AG04450 (cell line): ENCODE measurements around the gene RASL10B. TPM values are rescaled to one million over a fixed set of nuclear protein-coding genes. Genes with fewer than 3 reads are reported as not detected.

ENCODE experiments used
- CTCF ChIA-PET: fragments of 300-600, 350-600 bp; formaldehyde crosslinking; extraction: SDS; loops from one replicate; lab custom pipeline; 2022; ENCODE audit warnings: antibody characterized with exemption, inconsistent platforms; lab: Charles Lee
- POLR2A ChIA-PET: fragments of 350-600 bp; formaldehyde crosslinking; extraction: SDS; loops from one replicate; lab custom pipeline; 2021; ENCODE audit warnings: antibody characterized with exemption, inconsistent platforms; lab: Yijun Ruan, JAX
- DNase-seq: peaks from one replicate; pipeline ENCODE4 v3.0.0-alpha.2; 2011; ENCODE audit warnings: low read depth, low spot score
- H3K27ac ChIP-seq: one replicate; pipeline ENCODE4 v1.5.1; 2012; ENCODE audit warnings: low read depth, low read length, control low read depth
- H3K27me3 ChIP-seq: one replicate; pipeline ENCODE4 v1.6.0; 2012; ENCODE audit warnings: low read length; ENCODE audit not compliant: control insufficient read depth, insufficient read depth
- H3K4me3 ChIP-seq: 2 replicates; pipeline ENCODE4 v1.5.1; 2011; ENCODE audit warnings: mild to moderate bottlenecking, low read depth, low read length, control low read depth
- H3K9me3 ChIP-seq: 2 replicates; pipeline ENCODE4 v1.5.1; 2012; ENCODE audit warnings: low read length; ENCODE audit not compliant: control insufficient read depth, insufficient read depth
- CTCF ChIP-seq: IDR thresholded peaks from 2 replicates; pipeline ENCODE4 v1.5.1; 2011; ENCODE audit warnings: low read depth, low read length, control low read depth, inconsistent platforms
- polyA plus RNA-seq: library from polyadenylated mRNA; depleted of rRNA; stranded (reverse); fragments of >200 nt; gene quantifications from 2 replicates; pipeline ENCODE4 v1.2.3, GENCODE V29; 2011

The RASL10B gene
- polyA plus RNA-seq, 1 experiment = 3.3 TPM

GRCh38 chr17:35752945-35753764, 21.7 kb downstream of the RASL10B start, which contains the start of gene GAS2L2:
GAS2L2 (minus strand) TSS chr17:35753239; CDS start chr17:35752850, 389 bp downstream.
- ChIA-PET POLR2A (no interaction called here), CTCF (interaction anchor here (1.0 to 1.9 kb wide), 2 partner anchors 10 to 140 kb away, joined by 4 to 5 read pairs; no protein-coding TSS in a partner anchor)
- no peak for DNase-seq

GRCh38 chr17:35757243-35757642, 25.8 kb downstream of the RASL10B start:
- DNase-seq = no peak
- Histone ChIP-seq H3K27me3 (peaks cover 30% of the 10 kb centered on the region), H3K4me3 (no peak overlapping the region), H3K9me3 (no peaks in the 10 kb centered on the region), H3K27ac (no peak overlapping the region)
- ChIA-PET POLR2A (no interaction called here), CTCF (interaction anchor here (1.4 to 3.3 kb wide), 4 partner anchors 9 to 144 kb away, joined by 4 to 17 read pairs (median 9); partner anchors contain the start of gene TAF15)
- TF ChIP-seq CTCF = no peak

More at GRCh38 chr17:35752945-35753764, 21.7 kb downstream of the RASL10B start, which contains the start of gene GAS2L2:
- no peak for TF ChIP-seq CTCF
- H3K27me3 ChIP-seq = peaks cover 40% of the 10 kb centered on the region
- H3K9me3 ChIP-seq = no peaks in the 10 kb centered on the region; the same call in 1 of the 2 replicates
- no peak within 1 kb of the TSS for H3K27ac ChIP-seq
- no peak within 1 kb of the TSS for H3K4me3 ChIP-seq

- Histone ChIP-seq H3K4me3 (no peak within 1 kb of the TSS), H3K27me3 (peaks cover 33% of the 10 kb centered on the region), H3K27ac (no peak within 1 kb of the TSS), H3K9me3 (no peaks in the 10 kb centered on the region)
- no peak for DNase-seq
- POLR2A ChIA-PET = no interaction called here
- CTCF ChIA-PET = interaction anchor here (0.9 to 13.6 kb wide), 4 partner anchors 10 to 209 kb away, joined by 3 to 478 read pairs (median 6); partner anchors contain the start of gene TAF15
- no peak for TF ChIP-seq CTCF
Observed at GRCh38 chr17:35760587-35760986, 29.1 kb downstream of the RASL10B start, which contains the start of gene C17orf50. C17orf50 (plus strand) TSS chr17:35760887; CDS start chr17:35760942, 55 bp downstream.

GRCh38 chr17:35761601-35762000, 30.2 kb downstream of the RASL10B start:
- no peak for TF ChIP-seq CTCF
- ChIA-PET POLR2A (no interaction called here), CTCF (interaction anchor here (0.7 to 13.6 kb wide), 5 partner anchors 14 to 773 kb away, joined by 3 to 478 read pairs (median 3); partner anchors contain the start of gene TAF15)
- no peak for DNase-seq
- Histone ChIP-seq H3K4me3 (no peak overlapping the region), H3K27ac (no peak overlapping the region), H3K27me3 (peaks cover 26% of the 10 kb centered on the region), H3K9me3 (no peaks in the 10 kb centered on the region)
